Urinary bladder (tissue), 2 donors: Measurements from ENCODE around the gene HTATIP2. TPM values are rescaled to one million over a fixed set of nuclear protein-coding genes. Genes with fewer than 3 reads are reported as not detected.

Experiments used
- polyA plus RNA-seq: library from polyadenylated mRNA; stranded (reverse); fragments of 200-250 nt; gene quantifications from one replicate; pipeline ENCODE4 v1.2.3, GENCODE V29; 2013
- total RNA-seq: library from RNA; depleted of rRNA; stranded (reverse); fragments of >200 nt; gene quantifications from one replicate; pipeline ENCODE4 v1.2.3, GENCODE V29; 2014
- donor health status: healthy.

The HTATIP2 gene
- total and polyA plus RNA-seq, 2 donors: 3.9 to 58.1 TPM

Other genes starting within 250 kb of the HTATIP2 start
- not detected for gene DBX1, start 203.2 kb upstream of the HTATIP2 start, total RNA-seq
- gene DBX1, start 203.2 kb upstream of the HTATIP2 start, polyA plus RNA-seq: not detected
- 25.5 TPM for gene PRMT3, start 24.0 kb downstream of the HTATIP2 start, total RNA-seq
- 9.4 TPM for gene PRMT3, start 24.0 kb downstream of the HTATIP2 start, polyA plus RNA-seq
- not detected for gene SLC6A5, start 235.9 kb downstream of the HTATIP2 start, total RNA-seq
- not detected for gene SLC6A5, start 235.9 kb downstream of the HTATIP2 start, polyA plus RNA-seq